K562 (cell line): ENCODE data around the gene POLR3E. TPM values are rescaled to one million over a fixed set of nuclear protein-coding genes. Genes with fewer than 3 reads are reported as not detected.

Experiments
- ASH1L ChIP-seq: fragments of 450-650 bp; IDR thresholded peaks from 2 replicates; pipeline ENCODE4 v1.6.1; 2018; ENCODE audit warnings: borderline replicate concordance, mild to moderate bottlenecking, low read depth; ENCODE audit not compliant: partially characterized antibody
- BDP1 ChIP-seq: IDR thresholded peaks from 3 replicates; pipeline ENCODE4 v1.6.1; 2011; ENCODE audit not compliant: insufficient read length, insufficient read depth
- BRD4 ChIP-seq: fragments of 200-600 bp; sonication (generic); IDR thresholded peaks from 2 replicates; pipeline ENCODE4 v1.6.1; 2017; ENCODE audit warnings: inconsistent platforms
- EWSR1 ChIP-seq: fragments of 450-650 bp; IDR thresholded peaks from 2 replicates; pipeline ENCODE4 v1.6.1; 2018; ENCODE audit warnings: borderline replicate concordance, mild to moderate bottlenecking, low read depth, moderate library complexity; ENCODE audit not compliant: partially characterized antibody
- HCFC1 ChIP-seq: IDR thresholded peaks from 2 replicates; pipeline ENCODE4 v1.6.1; 2012; ENCODE audit warnings: low read depth, low read length, improper control_type of control experiment
- ILF3 ChIP-seq: fragments of 450-650 bp; IDR thresholded peaks from 2 replicates; pipeline ENCODE4 v1.6.1; 2018; ENCODE audit warnings: antibody characterized with exemption, mild to moderate bottlenecking, moderate library complexity, borderline replicate concordance
- KDM1A ChIP-seq, 2 experiments: fragments of 450-650 bp; IDR thresholded peaks; 2 replicates each; pipeline ENCODE4 v1.6.1; 2016; ENCODE audit warnings: mild to moderate bottlenecking in 2 of 2
- MED1 ChIP-seq: sonication (generic); formaldehyde crosslinking; IDR thresholded peaks from 2 replicates; pipeline ENCODE4 v1.8.1; 2023; ENCODE audit warnings: missing genetic modification reagents, borderline replicate concordance
- MIER1 ChIP-seq: fragments of 450-650 bp; IDR thresholded peaks from 2 replicates; pipeline ENCODE4 v1.6.1; 2016; ENCODE audit warnings: antibody characterized with exemption, mild to moderate bottlenecking, low read depth
- NCOA6 ChIP-seq: fragments of 450-650 bp; IDR thresholded peaks from 2 replicates; pipeline ENCODE4 v1.6.1; 2017; ENCODE audit warnings: mild to moderate bottlenecking
- PPARD ChIP-seq: fragments of 250-450 bp; sonication (Bioruptor Pico); IDR thresholded peaks from 2 replicates; pipeline ENCODE4 v1.8.0; 2022; ENCODE audit warnings: inconsistent platforms, mild to moderate bottlenecking, moderate library complexity
- PTBP1 ChIP-seq: fragments of 200-400 bp; formaldehyde crosslinking; IDR thresholded peaks from 2 replicates; pipeline ENCODE4 v1.6.1; 2017; ENCODE audit warnings: low read depth, low read length
- PYGO2 ChIP-seq: fragments of 450-650 bp; IDR thresholded peaks from 2 replicates; pipeline ENCODE4 v1.6.1; 2016; ENCODE audit warnings: mild to moderate bottlenecking, missing genetic modification characterization, moderate library complexity, missing compliant biosample characterization
- RFX7 ChIP-seq: fragments of 250-450 bp; sonication (Bioruptor Pico); IDR thresholded peaks from 2 replicates; pipeline ENCODE4 v1.5.1; 2021; ENCODE audit warnings: mild to moderate bottlenecking
- TEAD2 ChIP-seq: fragments of 450-650 bp; IDR thresholded peaks from 2 replicates; pipeline ENCODE4 v1.6.1; 2016; ENCODE audit warnings: missing genetic modification characterization, control low read depth, missing compliant biosample characterization
- ZNF668 ChIP-seq: fragments of 250-450 bp; sonication (Bioruptor Pico); IDR thresholded peaks from 2 replicates; pipeline ENCODE4 v1.8.0; 2022; ENCODE audit warnings: mild to moderate bottlenecking, inconsistent platforms
- ZNF696 ChIP-seq: fragments of 250-450 bp; sonication (Bioruptor Pico); conservative IDR thresholded peaks from 2 replicates; pipeline ENCODE4 v1.4.0; 2020; ENCODE audit warnings: mild to moderate bottlenecking, moderate library complexity
- ZNF766 ChIP-seq: fragments of 200-800 bp; sonication (Bioruptor generic); conservative IDR thresholded peaks from 2 replicates; pipeline ENCODE4 v1.6.1; 2016; ENCODE audit warnings: missing genetic modification characterization, missing compliant biosample characterization
- polyA plus RNA-seq, 8 experiments: library from polyadenylated mRNA; depleted of rRNA in 4 of 8; stranded (reverse) in 5 of 8; unstranded in 3 of 8; fragments of >200 nt; fragmentation: Nextera tagmentation in 2 of 8; fragmentation: Illumina TruSeq in 1 of 8; extraction: Ambion mirVana in 2 of 8; extraction: Trizol in 1 of 8; gene quantifications; 2 replicates each; pipeline versions ENCODE4 v1.2.1 to v1.2.3, GENCODE V29; 2011 to 2014; ENCODE audit warnings: inconsistent platforms in 1 of 8, missing spikeins in 1 of 8
- total RNA-seq, 7 experiments: library from RNA; depleted of rRNA in 6 of 7; stranded (reverse); fragments of >200 nt in 6 of 7; fragmentation: Illumina TruSeq in 2 of 7; extraction: Trizol in 2 of 7; gene quantifications; 2 replicates each; pipeline versions ENCODE4 v1.2.1 to v1.2.3, GENCODE V29; 2011 to 2021; ENCODE audit warnings: low replicate concordance in 1 of 7
- TF ChIP-seq, protein P1 (sequence below): fragments of 450-650 bp; IDR thresholded peaks from 2 replicates; pipeline ENCODE4 v1.6.1; 2016; ENCODE audit warnings: missing biosample characterization, missing genetic modification characterization
- TF ChIP-seq, protein P2 (sequence below): sonication (generic); formaldehyde crosslinking; IDR thresholded peaks from 2 replicates; pipeline ENCODE4 v1.9.0; 2022; ENCODE audit warnings: mild to moderate bottlenecking, missing genetic modification reagents
- TF ChIP-seq, protein P3 (sequence below): sonication (generic); formaldehyde crosslinking; IDR thresholded peaks from 2 replicates; pipeline ENCODE4 v1.8.0; 2022; ENCODE audit warnings: mild to moderate bottlenecking, missing genetic modification reagents, borderline replicate concordance
- TF ChIP-seq, protein P4 (sequence below): fragments of 150-350 bp; IDR thresholded peaks from 2 replicates; pipeline ENCODE4 v1.6.1; 2014; ENCODE audit warnings: low read depth, mild to moderate bottlenecking, low read length, borderline replicate concordance

The POLR3E gene
- total and polyA plus RNA-seq, 9 of the 15 experiments (the other 6 are each of a cell fraction or from before 2014, with no cell fraction given): 17.7 to 151 (median 82.6) TPM

DNA sequence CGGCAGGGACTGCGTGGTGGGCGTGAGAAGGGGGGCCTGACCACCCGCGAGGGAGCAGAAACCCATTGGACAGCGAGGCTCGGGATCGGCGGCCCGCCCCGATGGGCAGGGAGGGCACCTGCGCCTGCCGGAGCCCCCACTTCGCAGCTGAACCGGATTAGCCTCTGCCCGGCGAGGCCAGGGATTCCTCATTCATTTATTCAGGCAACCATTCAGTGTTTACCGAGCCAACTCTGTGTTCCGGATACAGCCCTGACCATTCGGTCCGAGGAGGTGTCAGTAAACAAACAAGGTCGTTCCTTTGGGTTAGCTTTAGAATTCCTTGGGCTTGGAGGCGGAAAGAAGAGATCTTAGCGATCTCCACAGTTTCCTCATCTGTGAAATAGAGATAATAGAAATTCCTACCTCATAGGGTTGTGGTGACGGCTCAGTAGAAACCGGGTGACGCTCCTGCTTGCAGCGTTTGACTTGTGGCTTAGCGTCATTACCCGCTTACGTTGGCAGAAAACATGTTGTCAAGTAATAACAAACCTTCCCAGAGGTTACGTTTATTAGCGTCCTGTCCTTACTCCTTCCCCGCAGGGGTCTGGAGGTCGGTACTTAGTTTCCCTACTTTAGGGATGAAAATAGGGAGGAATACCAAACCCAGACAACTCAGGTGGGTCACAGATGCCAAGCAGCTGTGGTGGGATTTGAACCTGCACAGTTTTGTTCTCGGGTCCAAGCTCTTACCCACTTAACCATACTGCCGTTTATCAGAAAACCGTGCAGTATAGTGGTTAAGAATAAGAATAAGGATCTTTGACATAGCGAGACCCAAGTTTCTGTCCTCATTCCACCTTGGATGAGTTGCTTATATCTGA lies 893 bp downstream of the POLR3E start (continued):
- TF ChIP-seq, protein P1, sequence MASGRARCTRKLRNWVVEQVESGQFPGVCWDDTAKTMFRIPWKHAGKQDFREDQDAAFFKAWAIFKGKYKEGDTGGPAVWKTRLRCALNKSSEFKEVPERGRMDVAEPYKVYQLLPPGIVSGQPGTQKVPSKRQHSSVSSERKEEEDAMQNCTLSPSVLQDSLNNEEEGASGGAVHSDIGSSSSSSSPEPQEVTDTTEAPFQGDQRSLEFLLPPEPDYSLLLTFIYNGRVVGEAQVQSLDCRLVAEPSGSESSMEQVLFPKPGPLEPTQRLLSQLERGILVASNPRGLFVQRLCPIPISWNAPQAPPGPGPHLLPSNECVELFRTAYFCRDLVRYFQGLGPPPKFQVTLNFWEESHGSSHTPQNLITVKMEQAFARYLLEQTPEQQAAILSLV (tag): no peak
- TF ChIP-seq PPARD (CRISPR knock-in tag): no peak
- no peak for TF ChIP-seq RFX7 (CRISPR knock-in tag)
- TF ChIP-seq PYGO2 (tag): no peak
- no peak for TF ChIP-seq ZNF696 (CRISPR knock-in tag)
- 0 out of 2 replicates have a peak, but pooled peaks have one; percentile 13 for TF ChIP-seq ZNF766 (CRISPR knock-in tag)
- TF ChIP-seq ZNF668 (CRISPR knock-in tag): no peak
- no peak for TF ChIP-seq KDM1A (IDR thresholded peaks at IDR 0.05)
- TF ChIP-seq PTBP1: no peak
- TF ChIP-seq NCOA6: no peak
- TF ChIP-seq, protein P2, sequence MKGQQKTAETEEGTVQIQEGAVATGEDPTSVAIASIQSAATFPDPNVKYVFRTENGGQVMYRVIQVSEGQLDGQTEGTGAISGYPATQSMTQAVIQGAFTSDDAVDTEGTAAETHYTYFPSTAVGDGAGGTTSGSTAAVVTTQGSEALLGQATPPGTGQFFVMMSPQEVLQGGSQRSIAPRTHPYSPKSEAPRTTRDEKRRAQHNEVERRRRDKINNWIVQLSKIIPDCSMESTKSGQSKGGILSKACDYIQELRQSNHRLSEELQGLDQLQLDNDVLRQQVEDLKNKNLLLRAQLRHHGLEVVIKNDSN (CRISPR knock-in tag): no peak
- peak; percentile 95 for TF ChIP-seq ILF3
- TF ChIP-seq, protein P3, sequence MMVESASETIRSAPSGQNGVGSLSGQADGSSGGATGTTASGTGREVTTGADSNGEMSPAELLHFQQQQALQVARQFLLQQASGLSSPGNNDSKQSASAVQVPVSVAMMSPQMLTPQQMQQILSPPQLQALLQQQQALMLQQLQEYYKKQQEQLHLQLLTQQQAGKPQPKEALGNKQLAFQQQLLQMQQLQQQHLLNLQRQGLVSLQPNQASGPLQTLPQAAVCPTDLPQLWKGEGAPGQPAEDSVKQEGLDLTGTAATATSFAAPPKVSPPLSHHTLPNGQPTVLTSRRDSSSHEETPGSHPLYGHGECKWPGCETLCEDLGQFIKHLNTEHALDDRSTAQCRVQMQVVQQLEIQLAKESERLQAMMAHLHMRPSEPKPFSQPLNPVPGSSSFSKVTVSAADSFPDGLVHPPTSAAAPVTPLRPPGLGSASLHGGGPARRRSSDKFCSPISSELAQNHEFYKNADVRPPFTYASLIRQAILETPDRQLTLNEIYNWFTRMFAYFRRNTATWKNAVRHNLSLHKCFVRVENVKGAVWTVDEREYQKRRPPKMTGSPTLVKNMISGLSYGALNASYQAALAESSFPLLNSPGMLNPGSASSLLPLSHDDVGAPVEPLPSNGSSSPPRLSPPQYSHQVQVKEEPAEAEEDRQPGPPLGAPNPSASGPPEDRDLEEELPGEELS (CRISPR knock-in tag): 0 out of 2 replicates have a peak, but pooled peaks have one; percentile 21
- peak; percentile 62 for TF ChIP-seq BDP1
- TF ChIP-seq, protein P4, sequence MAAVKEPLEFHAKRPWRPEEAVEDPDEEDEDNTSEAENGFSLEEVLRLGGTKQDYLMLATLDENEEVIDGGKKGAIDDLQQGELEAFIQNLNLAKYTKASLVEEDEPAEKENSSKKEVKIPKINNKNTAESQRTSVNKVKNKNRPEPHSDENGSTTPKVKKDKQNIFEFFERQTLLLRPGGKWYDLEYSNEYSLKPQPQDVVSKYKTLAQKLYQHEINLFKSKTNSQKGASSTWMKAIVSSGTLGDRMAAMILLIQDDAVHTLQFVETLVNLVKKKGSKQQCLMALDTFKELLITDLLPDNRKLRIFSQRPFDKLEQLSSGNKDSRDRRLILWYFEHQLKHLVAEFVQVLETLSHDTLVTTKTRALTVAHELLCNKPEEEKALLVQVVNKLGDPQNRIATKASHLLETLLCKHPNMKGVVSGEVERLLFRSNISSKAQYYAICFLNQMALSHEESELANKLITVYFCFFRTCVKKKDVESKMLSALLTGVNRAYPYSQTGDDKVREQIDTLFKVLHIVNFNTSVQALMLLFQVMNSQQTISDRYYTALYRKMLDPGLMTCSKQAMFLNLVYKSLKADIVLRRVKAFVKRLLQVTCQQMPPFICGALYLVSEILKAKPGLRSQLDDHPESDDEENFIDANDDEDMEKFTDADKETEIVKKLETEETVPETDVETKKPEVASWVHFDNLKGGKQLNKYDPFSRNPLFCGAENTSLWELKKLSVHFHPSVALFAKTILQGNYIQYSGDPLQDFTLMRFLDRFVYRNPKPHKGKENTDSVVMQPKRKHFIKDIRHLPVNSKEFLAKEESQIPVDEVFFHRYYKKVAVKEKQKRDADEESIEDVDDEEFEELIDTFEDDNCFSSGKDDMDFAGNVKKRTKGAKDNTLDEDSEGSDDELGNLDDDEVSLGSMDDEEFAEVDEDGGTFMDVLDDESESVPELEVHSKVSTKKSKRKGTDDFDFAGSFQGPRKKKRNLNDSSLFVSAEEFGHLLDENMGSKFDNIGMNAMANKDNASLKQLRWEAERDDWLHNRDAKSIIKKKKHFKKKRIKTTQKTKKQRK: no peak
- no peak for TF ChIP-seq ASH1L
- no peak for TF ChIP-seq MIER1
- no peak for TF ChIP-seq EWSR1
- no peak for TF ChIP-seq MED1
- no peak for TF ChIP-seq TEAD2 (tag)
- TF ChIP-seq HCFC1: no peak
- TF ChIP-seq BRD4: no peak
